Measurements from ENCODE around the gene DDX20. TPM values are rescaled to one million over a fixed set of nuclear protein-coding genes. Genes with fewer than 3 reads are reported as not detected.

DDX20 gene
- polyA plus RNA-seq, 1 experiment, result 6.9 TPM

GRCh38 chr1:111777301-111777700, 21.6 kb downstream of the DDX20 start:
- H3K27me3 ChIP-seq (ENCODE audit: control insufficient read depth, insufficient read depth, low read length), result no peaks in the 10 kb centered on the region
- no peak overlapping the region for H3K4me3 ChIP-seq (ENCODE audit: low read depth, low read length)
- H3K36me3 ChIP-seq (ENCODE audit: control insufficient read depth, insufficient read depth, low read length), result no peaks in the 10 kb centered on the region
- TF ChIP-seq CTCF (IDR thresholded peaks at IDR 0.05; ENCODE audit: insufficient read depth, low read depth, low read length), result no peak
- DNase-seq (ENCODE audit: low read depth), result no peak
- CTCF ChIA-PET, result interaction anchor here (0.7 to 2.2 kb wide), 2 partner anchors 8 to 11 kb away, joined by 3 to 9 read pairs; no protein-coding TSS in a partner anchor
- POLR2A ChIA-PET, result no interaction called here

GRCh38 chr1:111778066-111778465, 22.4 kb downstream of the DDX20 start:
- DNase-seq (ENCODE audit: low read depth), result no peak
- no peaks in the 10 kb centered on the region for H3K36me3 ChIP-seq (ENCODE audit: control insufficient read depth, insufficient read depth, low read length)
- no peak overlapping the region for H3K4me3 ChIP-seq (ENCODE audit: low read depth, low read length)
- no peak for TF ChIP-seq CTCF (IDR thresholded peaks at IDR 0.05; ENCODE audit: insufficient read depth, low read depth, low read length)
- ChIA-PET CTCF (interaction anchor here (0.6 to 2.2 kb wide), 3 partner anchors 9 to 236 kb away, joined by 3 to 9 read pairs (median 3); no protein-coding TSS in a partner anchor), POLR2A (no interaction called here)
- no peaks in the 10 kb centered on the region for H3K27me3 ChIP-seq (ENCODE audit: control insufficient read depth, insufficient read depth, low read length)

- Histone ChIP-seq H3K36me3 (ENCODE audit: control insufficient read depth, insufficient read depth, low read length) (no peaks in the 10 kb centered on the region), H3K4me3 (ENCODE audit: low read depth, low read length) (no peak overlapping the region), H3K27me3 (ENCODE audit: control insufficient read depth, insufficient read depth, low read length) (no peaks in the 10 kb centered on the region)
- ChIA-PET POLR2A (no interaction called here), CTCF (interaction anchor here (0.6 to 2.2 kb wide), 2 partner anchors 9 to 237 kb away, joined by 3 to 9 read pairs; no protein-coding TSS in a partner anchor)
- no peak for DNase-seq (ENCODE audit: low read depth)
- no peak for TF ChIP-seq CTCF (IDR thresholded peaks at IDR 0.05; ENCODE audit: insufficient read depth, low read depth, low read length)
These were observed 22.9 kb downstream of the DDX20 start for GRCh38 chr1:111778541-111779051.

- ChIA-PET CTCF (no interaction called here), POLR2A (no interaction called here)
- TF ChIP-seq CTCF (IDR thresholded peaks at IDR 0.05; ENCODE audit: insufficient read depth, low read depth, low read length), result no peak
- no peak overlapping the region for H3K4me3 ChIP-seq (ENCODE audit: low read depth, low read length)
- H3K36me3 ChIP-seq (ENCODE audit: control insufficient read depth, insufficient read depth, low read length), result no peaks in the 10 kb centered on the region
- H3K27me3 ChIP-seq (ENCODE audit: control insufficient read depth, insufficient read depth, low read length), result no peaks in the 10 kb centered on the region
- DNase-seq (ENCODE audit: low read depth), result no peak
These were observed 23.8 kb downstream of the DDX20 start for GRCh38 chr1:111779546-111779945.

- POLR2A ChIA-PET, result no interaction called here
- Histone ChIP-seq H3K27me3 (ENCODE audit: control insufficient read depth, insufficient read depth, low read length) (peaks cover 4% of the 10 kb centered on the region), H3K4me3 (ENCODE audit: low read depth, low read length) (no peak overlapping the region), H3K36me3 (ENCODE audit: control insufficient read depth, insufficient read depth, low read length) (no peaks in the 10 kb centered on the region)
- no peak for TF ChIP-seq CTCF (IDR thresholded peaks at IDR 0.05; ENCODE audit: insufficient read depth, low read depth, low read length)
- no peak for DNase-seq (ENCODE audit: low read depth)
- CTCF ChIA-PET, result interaction anchor here (0.8 kb wide), 1 partner anchor 15 kb away, joined by 3 read pairs; no protein-coding TSS in a partner anchor
These were observed 28.7 kb downstream of the DDX20 start for GRCh38 chr1:111784273-111784901.
